Measurements from ENCODE around the gene RAX. TPM values are rescaled to one million over a fixed set of nuclear protein-coding genes. Genes with fewer than 3 reads are reported as not detected.

RAX gene
- total RNA-seq, 1 experiment from 2014 or later = 0.37 TPM

DNA sequence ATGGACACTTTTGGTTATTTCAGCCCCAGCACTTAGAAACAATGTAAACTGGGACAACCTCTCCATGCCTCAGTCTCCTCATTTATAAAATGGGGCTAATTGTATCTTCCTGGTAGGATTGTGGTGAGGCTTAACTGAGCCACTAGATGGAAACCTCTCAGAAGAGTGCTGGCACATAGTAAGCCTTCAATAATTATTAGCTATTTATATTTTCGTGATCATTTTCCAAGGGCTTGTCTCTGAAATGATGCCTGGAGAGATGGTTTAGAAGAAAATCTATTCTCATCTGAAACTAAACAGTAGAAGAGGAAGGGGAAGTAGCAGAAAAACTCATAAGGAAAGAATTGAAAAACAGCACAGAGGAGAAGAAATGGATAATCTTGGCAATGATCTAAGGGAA, 6.8 kb downstream of the RAX start:
- peaks cover 81% of the 10 kb centered on the region for H3K27me3 ChIP-seq (ENCODE audit: insufficient read depth, low read length)
- no peak overlapping the region for H3K56ac ChIP-seq (ENCODE audit: insufficient read length, low read depth, low read length)
- H3K9me3 Mint-ChIP-seq = peaks cover 0 to 3% of the 10 kb centered on the region in 2 experiments; a peak in 3 of 5 replicates
- no peak for DNase-seq
- peaks cover 14% of the 10 kb centered on the region for H3K23me2 ChIP-seq (ENCODE audit: insufficient read length, low read depth, low read length, poor library complexity, severe bottlenecking)
- no peaks in the 10 kb centered on the region for H3K79me2 ChIP-seq (ENCODE audit: insufficient read depth, low read length)
- no peak overlapping the region for H3K18ac ChIP-seq (ENCODE audit: insufficient read length, low read depth, low read length)
- H2BK15ac ChIP-seq (ENCODE audit: low read depth, low read length) = no peak overlapping the region
- no peak overlapping the region for H2BK120ac ChIP-seq (ENCODE audit: low read depth, low read length, poor library complexity, severe bottlenecking)
- no peak overlapping the region for H3K4me2 ChIP-seq (ENCODE audit: insufficient read depth, insufficient read length, low read length)
- no peak overlapping the region for H2BK20ac ChIP-seq (ENCODE audit: low read depth, low read length, poor library complexity, severe bottlenecking)
- WGBS (ENCODE audit: extremely low coverage, insufficient read length, low lambda C conversion rate) = no CpG with 5 or more reads among the region's 1 CpG
- no peaks in the 10 kb centered on the region for H4K20me1 ChIP-seq (ENCODE audit: control insufficient read depth, insufficient read depth, insufficient read length)
- H4K8ac ChIP-seq (replicated peaks; ENCODE audit: insufficient read length, low read depth, low read length) = no peak overlapping the region
- H2AK5ac ChIP-seq (ENCODE audit: insufficient read length, low read length) = no peak overlapping the region
- no peak overlapping the region for H3K27ac ChIP-seq (ENCODE audit: insufficient read length, low read depth, low read length)
- H3K14ac ChIP-seq (ENCODE audit: insufficient read depth, low read length) = no peak overlapping the region
- peaks cover 4% of the 10 kb centered on the region; the same call in 1 of the 2 replicates for H3K4me1 ChIP-seq (ENCODE audit: insufficient read depth, low read length)
- no peak overlapping the region for H2BK12ac ChIP-seq (ENCODE audit: insufficient read length, low read depth, low read length)
- no peak overlapping the region for H4K91ac ChIP-seq (ENCODE audit: insufficient read length, low read depth, low read length)
- H3K79me1 ChIP-seq (ENCODE audit: insufficient read depth, low read depth, low read length, poor library complexity, severe bottlenecking) = no peaks in the 10 kb centered on the region
- no peak overlapping the region for H3K4ac ChIP-seq (ENCODE audit: low read depth, low read length)
- peaks cover 98% of the 10 kb centered on the region for H3K27me3 Mint-ChIP-seq (ENCODE audit: low read depth)
- H3K9me3 ChIP-seq (ENCODE audit: control insufficient read depth, low read depth, low read length) = no peaks in the 10 kb centered on the region
- peaks cover 25 to 33% of the 10 kb centered on the region in 2 experiments for H3K4me1 Mint-ChIP-seq
- peak; percentile 21; the same call in 1 of the 3 replicates for TF ChIP-seq CTCF (conservative IDR thresholded peaks at IDR 0.05)
- no peak overlapping the region for H2AFZ ChIP-seq (ENCODE audit: low read length)
- no peak overlapping the region for H3K23ac ChIP-seq (ENCODE audit: insufficient read length, low read depth, low read length)
- no peak overlapping the region for H3K27ac Mint-ChIP-seq
- no peak overlapping the region for H4K5ac ChIP-seq (ENCODE audit: insufficient read length, low read depth, low read length)
- no peaks in the 10 kb centered on the region; a peak in 1 of 7 replicates for H3K36me3 Mint-ChIP-seq (ENCODE audit: insufficient read depth in 1 of 3, low read depth in 3 of 3)
- H3K4me3 Mint-ChIP-seq = peak overlapping the region in 1 of 2 experiments; percentile 77; a peak in 2 of 5 replicates
- no peak overlapping the region for H3K9ac ChIP-seq (ENCODE audit: extremely low read depth, insufficient read length, low read length)
- no peak overlapping the region for H2BK5ac ChIP-seq (ENCODE audit: insufficient read length, low read length)
- no peak overlapping the region for H3T11ph ChIP-seq (ENCODE audit: low read length)
